Measurements from ENCODE around the gene UGGT1. TPM values are rescaled to one million over a fixed set of nuclear protein-coding genes. Genes with fewer than 3 reads are reported as not detected.

UGGT1 gene
- total RNA-seq, 1 donor from 2014 or later = 102 TPM

- Mint-ChIP-seq H3K27me3 (ENCODE audit: unreplicated experiment) (peaks cover 3% of the 10 kb centered on the region), H3K4me1 (ENCODE audit: unreplicated experiment) (no peaks in the 10 kb centered on the region), H3K9me3 (ENCODE audit: unreplicated experiment) (no peaks in the 10 kb centered on the region), H3K27ac (ENCODE audit: unreplicated experiment) (no peak overlapping the region), H3K4me3 (ENCODE audit: unreplicated experiment) (no peak overlapping the region), H3K36me3 (ENCODE audit: low read depth, unreplicated experiment) (peaks cover 12% of the 10 kb centered on the region)
- DNase-seq (ENCODE audit: low spot score) = no peak
- TF ChIP-seq CTCF (IDR thresholded peaks at IDR 0.05; ENCODE audit: unreplicated experiment) = no peak
Observed at GRCh38 chr2:128115921-128116623, 25.1 kb downstream of the UGGT1 start.

GRCh38 chr2:128134573-128134972, 43.6 kb downstream of the UGGT1 start:
- TF ChIP-seq CTCF (IDR thresholded peaks at IDR 0.05; ENCODE audit: unreplicated experiment) = no peak
- Mint-ChIP-seq H3K9me3 (ENCODE audit: unreplicated experiment) (no peaks in the 10 kb centered on the region), H3K36me3 (ENCODE audit: low read depth, unreplicated experiment) (peaks cover 39% of the 10 kb centered on the region), H3K27ac (ENCODE audit: unreplicated experiment) (no peak overlapping the region), H3K4me3 (ENCODE audit: unreplicated experiment) (no peak overlapping the region), H3K4me1 (ENCODE audit: unreplicated experiment) (no peaks in the 10 kb centered on the region), H3K27me3 (ENCODE audit: unreplicated experiment) (no peaks in the 10 kb centered on the region)
- no peak for DNase-seq (ENCODE audit: low spot score)

DNA sequence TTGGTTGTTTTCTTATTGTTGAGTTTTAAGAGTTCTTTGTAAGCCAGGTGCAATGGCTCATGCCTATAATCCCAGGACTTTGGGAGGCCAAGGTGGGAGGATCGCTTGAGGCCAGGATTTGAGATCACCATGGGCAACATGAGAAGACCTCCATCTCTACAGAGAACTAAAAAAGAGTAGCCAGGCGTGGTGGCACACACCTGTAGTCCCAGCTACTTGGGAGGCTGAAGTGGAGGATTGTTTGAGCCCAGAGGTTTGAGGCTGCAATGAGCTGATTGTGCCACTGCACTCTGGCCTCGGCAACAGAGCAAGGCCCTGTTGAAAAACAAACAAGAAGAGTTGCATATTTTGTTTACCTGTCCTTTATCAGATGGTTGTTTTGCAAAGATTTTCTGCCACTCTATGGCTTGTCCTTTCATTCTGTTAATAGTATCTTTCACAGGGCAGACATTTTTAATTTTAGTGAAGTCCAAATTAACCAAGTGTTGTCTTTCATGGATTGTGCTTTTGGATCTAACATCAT, 46.2 kb downstream of the UGGT1 start:
- H3K36me3 Mint-ChIP-seq (ENCODE audit: low read depth, unreplicated experiment) = peaks cover 35% of the 10 kb centered on the region

GRCh38 chr2:128139624-128140023, 48.6 kb downstream of the UGGT1 start:
- no peak for TF ChIP-seq CTCF (IDR thresholded peaks at IDR 0.05; ENCODE audit: unreplicated experiment)
- no peak for DNase-seq (ENCODE audit: low spot score)
- Mint-ChIP-seq H3K4me3 (ENCODE audit: unreplicated experiment) (no peak overlapping the region), H3K27ac (ENCODE audit: unreplicated experiment) (no peak overlapping the region), H3K27me3 (ENCODE audit: unreplicated experiment) (no peaks in the 10 kb centered on the region), H3K4me1 (ENCODE audit: unreplicated experiment) (no peaks in the 10 kb centered on the region), H3K9me3 (ENCODE audit: unreplicated experiment) (no peaks in the 10 kb centered on the region), H3K36me3 (ENCODE audit: low read depth, unreplicated experiment) (peaks cover 26% of the 10 kb centered on the region)

More for the DNA sequence above, 46.2 kb downstream of the UGGT1 start:
- no peaks in the 10 kb centered on the region for H3K9me3 Mint-ChIP-seq (ENCODE audit: unreplicated experiment)
- H3K4me3 Mint-ChIP-seq (ENCODE audit: unreplicated experiment) = no peak overlapping the region
- H3K4me1 Mint-ChIP-seq (ENCODE audit: unreplicated experiment) = no peaks in the 10 kb centered on the region
- TF ChIP-seq CTCF (IDR thresholded peaks at IDR 0.05; ENCODE audit: unreplicated experiment) = no peak
- DNase-seq (ENCODE audit: low spot score) = no peak
- no peaks in the 10 kb centered on the region for H3K27me3 Mint-ChIP-seq (ENCODE audit: unreplicated experiment)
- no peak overlapping the region for H3K27ac Mint-ChIP-seq (ENCODE audit: unreplicated experiment)

GRCh38 chr2:128145651-128146050, 54.7 kb downstream of the UGGT1 start:
- Mint-ChIP-seq H3K9me3 (ENCODE audit: unreplicated experiment) (no peaks in the 10 kb centered on the region), H3K4me3 (ENCODE audit: unreplicated experiment) (no peak overlapping the region), H3K27ac (ENCODE audit: unreplicated experiment) (no peak overlapping the region), H3K36me3 (ENCODE audit: low read depth, unreplicated experiment) (peaks cover 22% of the 10 kb centered on the region), H3K27me3 (ENCODE audit: unreplicated experiment) (no peaks in the 10 kb centered on the region), H3K4me1 (ENCODE audit: unreplicated experiment) (no peaks in the 10 kb centered on the region)
- TF ChIP-seq CTCF (IDR thresholded peaks at IDR 0.05; ENCODE audit: unreplicated experiment) = no peak
- no peak for DNase-seq (ENCODE audit: low spot score)
